22Rv1 (cell line): ENCODE data around the gene CYP11A1.

Experiments
- ZFX ChIP-seq: fragments of 450-650 bp; IDR thresholded peaks from 2 replicates; pipeline ENCODE4 v1.6.1; 2017; ENCODE audit warnings: antibody characterized with exemption, borderline replicate concordance
- TF ChIP-seq, protein P1 (sequence below): fragments of 450-650 bp; IDR thresholded peaks from 2 replicates; pipeline ENCODE4 v1.5.1; 2017; ENCODE audit warnings: mild to moderate bottlenecking

- TF ChIP-seq, protein P1, sequence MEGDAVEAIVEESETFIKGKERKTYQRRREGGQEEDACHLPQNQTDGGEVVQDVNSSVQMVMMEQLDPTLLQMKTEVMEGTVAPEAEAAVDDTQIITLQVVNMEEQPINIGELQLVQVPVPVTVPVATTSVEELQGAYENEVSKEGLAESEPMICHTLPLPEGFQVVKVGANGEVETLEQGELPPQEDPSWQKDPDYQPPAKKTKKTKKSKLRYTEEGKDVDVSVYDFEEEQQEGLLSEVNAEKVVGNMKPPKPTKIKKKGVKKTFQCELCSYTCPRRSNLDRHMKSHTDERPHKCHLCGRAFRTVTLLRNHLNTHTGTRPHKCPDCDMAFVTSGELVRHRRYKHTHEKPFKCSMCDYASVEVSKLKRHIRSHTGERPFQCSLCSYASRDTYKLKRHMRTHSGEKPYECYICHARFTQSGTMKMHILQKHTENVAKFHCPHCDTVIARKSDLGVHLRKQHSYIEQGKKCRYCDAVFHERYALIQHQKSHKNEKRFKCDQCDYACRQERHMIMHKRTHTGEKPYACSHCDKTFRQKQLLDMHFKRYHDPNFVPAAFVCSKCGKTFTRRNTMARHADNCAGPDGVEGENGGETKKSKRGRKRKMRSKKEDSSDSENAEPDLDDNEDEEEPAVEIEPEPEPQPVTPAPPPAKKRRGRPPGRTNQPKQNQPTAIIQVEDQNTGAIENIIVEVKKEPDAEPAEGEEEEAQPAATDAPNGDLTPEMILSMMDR: no peak
- no peak for TF ChIP-seq ZFX
These were observed 39.1 kb upstream of the CYP11A1 start for GRCh38 chr15:74406517-74406916.
